Thyroid gland (tissue), 4 donors: ENCODE measurements around the gene TLE1.

Source experiments
- CTCF ChIP-seq, 6 experiments: fragments of 200-600 bp in 3 of 6; fragments of 450-650 bp in 3 of 6; sonication (generic) in 3 of 6; IDR thresholded peaks; one replicate each; pipeline ENCODE4 v1.5.1; 2016 to 2019; ENCODE audit warnings: antibody characterized with exemption in 6 of 6, mild to moderate bottlenecking in 2 of 6, inconsistent platforms in 1 of 6, moderate library complexity in 1 of 6
- POLR2A ChIP-seq, 2 donors: fragments of 450-650 bp; IDR thresholded peaks; one replicate each; pipeline ENCODE4 v1.6.1; 2017; ENCODE audit warnings: antibody characterized with exemption in 2 of 2, mild to moderate bottlenecking in 2 of 2, moderate library complexity in 1 of 2

GRCh38 chr9:81631218-81631745, 58.1 kb downstream of the TLE1 start:
- no peak for TF ChIP-seq POLR2A (IDR thresholded peaks at IDR 0.05)
- no peak for TF ChIP-seq CTCF (IDR thresholded peaks at IDR 0.05)
